GM06990 (cell line): ENCODE measurements around the gene AKAP1.

Source experiments
- DNase-seq: peaks from one replicate; pipeline ENCODE4 v3.0.0-alpha.2; 2011; ENCODE audit not compliant: insufficient read length; ENCODE audit errors: extremely low read depth
- H3K27me3 ChIP-seq: replicated peaks from 2 replicates; pipeline ENCODE4 v1.6.0; 2011; ENCODE audit warnings: low read length; ENCODE audit not compliant: control insufficient read depth, insufficient read depth
- H3K36me3 ChIP-seq: 2 replicates; pipeline ENCODE4 v1.5.1; 2011; ENCODE audit warnings: low read length; ENCODE audit not compliant: control insufficient read depth, insufficient read depth
- H3K4me3 ChIP-seq: replicated peaks from 2 replicates; pipeline ENCODE4 v1.5.1; 2011; ENCODE audit warnings: low read depth, mild to moderate bottlenecking, control low read depth, low read length
- CTCF ChIP-seq: IDR thresholded peaks from 2 replicates; pipeline ENCODE4 v1.5.1; 2011; ENCODE audit warnings: low read length, control low read depth, mild to moderate bottlenecking, inconsistent platforms; ENCODE audit not compliant: insufficient read depth, poor library complexity, severe bottlenecking

Gene AKAP1

GRCh38 chr17:57086069-57086930 is 1.3 kb downstream of the AKAP1 start:
- Histone ChIP-seq H3K27me3 (no peaks in the 10 kb centered on the region), H3K4me3 (peak overlapping the region; percentile 74), H3K36me3 (peaks cover 3% of the 10 kb centered on the region)
- TF ChIP-seq CTCF, result no peak
- peak; percentile 53 for DNase-seq

GRCh38 chr17:57088298-57088697 is 3.3 kb downstream of the AKAP1 start:
- no peak for DNase-seq
- Histone ChIP-seq H3K4me3 (no peak overlapping the region), H3K27me3 (no peaks in the 10 kb centered on the region), H3K36me3 (peaks cover 3% of the 10 kb centered on the region)
- no peak for TF ChIP-seq CTCF

GRCh38 chr17:57089391-57089790 is 4.3 kb downstream of the AKAP1 start:
- Histone ChIP-seq H3K36me3 (peaks cover 4% of the 10 kb centered on the region), H3K4me3 (no peak overlapping the region), H3K27me3 (no peaks in the 10 kb centered on the region)
- no peak for TF ChIP-seq CTCF
- DNase-seq, result no peak

- DNase-seq, result no peak
- no peaks in the 10 kb centered on the region for H3K27me3 ChIP-seq
Measured at GRCh38 chr17:57090560-57091185, 5.6 kb downstream of the AKAP1 start.

GRCh38 chr17:57091186-57091618 is 6.2 kb downstream of the AKAP1 start:
- no peak for DNase-seq
- no peaks in the 10 kb centered on the region for H3K27me3 ChIP-seq
- TF ChIP-seq CTCF, result no peak
- peaks cover 4% of the 10 kb centered on the region for H3K36me3 ChIP-seq
- no peak overlapping the region for H3K4me3 ChIP-seq

More at GRCh38 chr17:57090560-57091185, 5.6 kb downstream of the AKAP1 start:
- no peak for TF ChIP-seq CTCF
- no peak overlapping the region for H3K4me3 ChIP-seq
- peaks cover 4% of the 10 kb centered on the region for H3K36me3 ChIP-seq
